Upper lobe of left lung (tissue), 4 donors: ENCODE results near the gene KRTAP10-4.

Experiments
- CTCF ChIP-seq, 6 experiments: fragments of 450-650 bp in 4 of 6; fragments of 200-600 bp in 2 of 6; sonication (generic) in 2 of 6; IDR thresholded peaks; one replicate each; pipeline ENCODE4 v1.5.1; 2016 to 2019; ENCODE audit warnings: antibody characterized with exemption in 6 of 6
- EP300 ChIP-seq, 4 donors: sonication (generic); formaldehyde crosslinking; IDR thresholded peaks; one replicate each; pipeline ENCODE4 v1.5.1; 2017; ENCODE audit warnings: antibody characterized with exemption in 4 of 4, control low read depth in 2 of 4
- POLR2A ChIP-seq, 4 donors: fragments of 450-650 bp; IDR thresholded peaks; one replicate each; pipeline ENCODE4 v1.5.1; 2016 to 2017; ENCODE audit warnings: antibody characterized with exemption in 4 of 4, mild to moderate bottlenecking in 2 of 4
- POLR2AphosphoS5 ChIP-seq, 2 donors: sonication (generic); formaldehyde crosslinking; IDR thresholded peaks; one replicate each; pipeline ENCODE4 v1.5.1; 2017; ENCODE audit warnings: antibody characterized with exemption in 2 of 2

- TF ChIP-seq POLR2A (IDR thresholded peaks at IDR 0.05) = no peak
- no peak for TF ChIP-seq CTCF (IDR thresholded peaks at IDR 0.05)
- no peak for TF ChIP-seq POLR2AphosphoS5 (IDR thresholded peaks at IDR 0.05)
- TF ChIP-seq EP300 (IDR thresholded peaks at IDR 0.05) = no peak
Observed at GRCh38 chr21:44614961-44615391, 41.4 kb downstream of the KRTAP10-4 start.
